Activated T-cell treated with anti-CD3 and anti-CD28 coated beads for 48 hours (primary cell): ENCODE results near the gene MRGPRF.

Experiments
- DNase-seq: peaks from one replicate; pipeline ENCODE4 v3.0.0-alpha.2; 2020; ENCODE audit warnings: low read depth

MRGPRF gene, protein sequence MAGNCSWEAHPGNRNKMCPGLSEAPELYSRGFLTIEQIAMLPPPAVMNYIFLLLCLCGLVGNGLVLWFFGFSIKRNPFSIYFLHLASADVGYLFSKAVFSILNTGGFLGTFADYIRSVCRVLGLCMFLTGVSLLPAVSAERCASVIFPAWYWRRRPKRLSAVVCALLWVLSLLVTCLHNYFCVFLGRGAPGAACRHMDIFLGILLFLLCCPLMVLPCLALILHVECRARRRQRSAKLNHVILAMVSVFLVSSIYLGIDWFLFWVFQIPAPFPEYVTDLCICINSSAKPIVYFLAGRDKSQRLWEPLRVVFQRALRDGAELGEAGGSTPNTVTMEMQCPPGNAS

DNA sequence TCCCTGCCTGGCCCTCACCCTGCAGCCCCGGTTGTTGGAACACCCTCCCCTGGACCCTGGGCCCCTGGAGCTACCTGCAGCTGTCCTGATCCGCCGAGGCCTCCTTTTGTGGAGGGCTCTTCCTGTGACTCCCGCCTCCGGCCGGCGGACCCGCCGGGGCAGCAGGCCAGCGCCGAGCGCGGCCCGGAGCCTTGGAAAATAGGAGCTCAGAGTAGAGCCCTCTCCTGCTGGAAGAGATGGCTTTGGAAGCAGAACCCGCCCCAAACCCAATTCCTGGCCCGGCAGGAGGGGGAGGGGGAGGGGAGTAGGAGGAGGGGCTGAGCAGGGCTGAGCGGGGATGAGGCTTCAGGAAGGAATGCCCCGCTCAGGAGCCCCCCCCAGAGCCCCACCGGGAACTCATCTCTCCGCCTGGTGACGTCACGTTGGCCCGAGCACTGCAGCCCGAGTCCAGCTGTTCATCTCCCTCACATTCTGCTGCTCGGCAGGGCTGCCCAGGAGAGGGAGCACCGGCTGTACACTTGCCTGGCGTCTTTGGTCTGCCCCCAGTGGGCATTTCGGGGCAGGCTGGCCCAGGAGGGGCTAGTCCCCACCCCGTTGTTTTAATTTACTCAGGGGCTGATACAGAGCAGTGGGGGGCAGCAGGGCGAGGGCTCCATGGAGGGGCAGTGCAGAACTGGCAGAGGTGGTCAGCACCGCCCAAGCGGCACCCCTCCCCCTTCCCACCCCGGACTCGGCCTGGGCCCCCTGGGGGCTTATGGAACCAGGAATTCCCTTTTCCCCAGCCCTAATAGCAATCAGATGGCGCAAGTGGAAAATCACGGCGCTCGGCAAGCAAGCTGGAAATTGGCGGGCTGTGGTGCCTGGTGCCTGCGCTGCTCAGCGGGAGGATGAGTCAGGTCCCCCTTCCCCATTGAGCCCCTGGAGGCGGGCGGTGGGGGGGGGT is at the start of gene MRGPRF:
MRGPRF (minus strand) TSS at position 238 of the 943 bp plus-strand sequence. CDS start 3,345 bp downstream, outside the sequence.
- DNase-seq = no peak

DNA sequence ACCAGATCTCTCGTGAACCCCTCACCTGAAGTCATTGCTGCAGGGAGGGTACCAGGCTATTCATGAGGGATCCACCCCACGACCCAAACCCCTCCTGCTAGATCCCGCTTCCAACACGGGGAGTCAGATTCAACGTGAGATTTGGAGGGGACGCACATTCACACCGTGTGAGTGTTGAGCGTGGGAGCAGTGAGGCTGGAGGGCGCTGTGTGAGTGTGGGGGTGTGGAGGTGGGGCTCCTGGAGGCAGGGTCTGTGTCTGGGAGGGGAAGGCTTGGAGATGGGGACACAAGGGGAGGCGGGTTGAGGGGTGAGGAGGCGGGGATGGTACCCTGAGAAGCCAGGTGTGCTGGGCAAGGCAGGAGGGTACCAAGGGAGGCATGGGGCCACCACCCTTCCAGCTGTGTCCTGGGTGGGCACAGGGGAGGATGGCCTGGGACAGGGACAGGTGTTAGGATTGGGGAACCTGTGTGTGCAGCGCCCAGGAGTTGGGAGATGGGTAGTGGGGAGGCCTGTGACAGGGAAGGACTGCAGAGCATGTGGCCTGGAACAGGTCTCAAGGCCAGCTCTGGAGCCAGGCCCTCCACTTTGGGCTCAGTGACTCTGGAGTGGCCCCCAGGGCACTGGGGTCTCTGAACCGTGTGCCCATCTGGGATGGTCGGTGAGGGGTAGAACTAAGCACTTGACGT is 49.3 kb upstream of the MRGPRF start:
- DNase-seq = no peak

DNA sequence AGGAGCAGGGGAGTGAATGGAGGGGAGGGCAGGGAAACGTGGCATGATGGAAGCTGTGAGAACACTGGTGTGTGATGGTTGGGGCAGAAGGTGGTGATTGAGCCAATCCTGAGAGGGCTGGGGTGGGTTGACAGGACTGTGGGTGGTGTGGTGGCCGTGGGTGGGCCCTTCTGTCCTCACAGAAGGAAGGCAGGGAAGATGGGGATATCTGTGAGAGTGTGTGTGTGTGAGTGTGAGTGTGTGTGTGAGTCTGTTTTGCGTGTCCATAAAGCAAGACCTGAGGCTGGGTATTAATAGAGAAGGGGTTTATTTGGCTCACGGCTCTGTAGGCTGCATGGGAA is 48.6 kb upstream of the MRGPRF start:
- no peak for DNase-seq

DNA sequence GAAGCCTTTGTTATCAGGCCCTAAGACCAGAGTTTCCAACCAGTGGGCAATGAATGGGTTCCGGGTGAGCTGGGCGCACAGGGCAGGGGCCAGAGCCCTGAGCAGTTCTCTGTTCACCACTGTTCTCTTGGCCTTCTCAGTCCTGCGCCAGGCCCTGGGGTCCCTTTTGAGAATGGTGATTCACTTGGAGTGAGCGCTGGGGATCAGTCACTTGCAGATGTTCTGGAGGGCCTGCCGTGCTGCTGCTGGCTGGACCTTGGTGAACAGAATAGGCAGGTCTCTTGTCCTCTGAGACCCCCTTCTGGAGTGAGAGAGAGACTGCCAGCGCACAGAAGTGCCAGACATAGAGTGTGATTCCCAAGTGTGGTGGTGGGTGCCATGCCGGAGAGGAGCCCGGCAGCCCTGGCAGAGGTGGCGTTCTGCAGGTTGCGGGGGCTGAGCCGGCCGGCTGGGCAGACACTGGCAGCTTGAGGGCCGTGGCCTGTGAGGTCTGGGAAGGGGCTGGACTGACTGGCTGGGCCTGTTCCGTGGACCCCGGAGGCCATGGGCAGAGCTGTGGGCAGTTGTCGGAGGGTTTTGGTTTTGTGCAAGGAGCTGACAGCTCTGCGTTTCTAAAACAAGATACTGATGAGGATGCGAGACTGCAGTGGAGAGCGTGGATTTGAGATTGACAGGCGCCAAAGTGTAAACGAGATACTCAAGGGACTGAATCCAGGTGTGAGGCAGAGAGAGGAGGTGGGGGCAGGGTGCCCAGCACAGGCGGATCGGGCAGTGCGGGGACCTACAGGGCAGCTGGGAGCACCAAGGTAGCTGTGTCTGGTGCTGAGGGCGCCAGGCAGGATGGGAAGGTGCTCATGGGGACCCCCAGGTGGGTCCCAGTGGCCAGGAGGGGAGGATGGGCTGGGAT is 48.0 kb upstream of the MRGPRF start:
- DNase-seq = no peak

DNA sequence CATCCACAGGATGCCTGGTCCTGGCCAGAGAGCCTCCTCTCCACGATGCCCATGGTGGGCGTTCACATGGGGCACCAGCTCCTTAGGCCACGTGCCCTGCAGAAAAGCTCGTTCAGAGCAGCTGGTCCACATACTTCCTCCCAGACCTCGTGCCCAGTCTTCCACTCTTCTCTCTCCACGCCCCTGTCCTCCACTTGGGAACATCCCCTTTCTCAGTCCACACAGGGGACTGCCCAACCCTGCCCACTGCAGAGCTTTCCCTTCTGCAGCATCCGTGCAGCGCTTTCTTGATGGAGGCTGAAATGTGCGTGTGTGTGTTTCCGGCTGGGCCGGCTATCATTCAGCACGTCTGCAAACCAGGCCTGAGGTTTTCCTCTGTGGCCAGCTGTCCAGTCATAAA is 46.9 kb upstream of the MRGPRF start:
- DNase-seq = no peak

DNA sequence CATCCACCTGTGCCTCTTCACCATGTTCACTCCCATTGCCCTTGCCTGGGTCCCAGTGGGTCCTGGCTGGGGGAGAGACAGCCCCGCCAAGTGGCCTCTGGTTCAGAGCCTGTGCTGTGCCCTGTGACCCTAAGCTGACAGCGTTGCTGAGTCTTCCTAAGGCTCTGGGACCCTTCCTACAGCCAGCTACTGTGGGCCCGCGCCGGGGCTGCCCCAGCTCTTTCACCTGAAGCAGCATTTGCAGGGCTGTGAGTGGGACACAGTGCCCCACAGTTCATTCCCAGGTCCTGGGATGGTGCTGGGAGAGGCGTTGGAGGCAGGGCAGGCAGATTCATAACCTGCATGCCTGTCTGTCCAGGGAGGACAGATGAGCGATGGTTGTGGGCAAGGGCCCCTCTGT is 46.4 kb upstream of the MRGPRF start:
- no peak for DNase-seq

DNA sequence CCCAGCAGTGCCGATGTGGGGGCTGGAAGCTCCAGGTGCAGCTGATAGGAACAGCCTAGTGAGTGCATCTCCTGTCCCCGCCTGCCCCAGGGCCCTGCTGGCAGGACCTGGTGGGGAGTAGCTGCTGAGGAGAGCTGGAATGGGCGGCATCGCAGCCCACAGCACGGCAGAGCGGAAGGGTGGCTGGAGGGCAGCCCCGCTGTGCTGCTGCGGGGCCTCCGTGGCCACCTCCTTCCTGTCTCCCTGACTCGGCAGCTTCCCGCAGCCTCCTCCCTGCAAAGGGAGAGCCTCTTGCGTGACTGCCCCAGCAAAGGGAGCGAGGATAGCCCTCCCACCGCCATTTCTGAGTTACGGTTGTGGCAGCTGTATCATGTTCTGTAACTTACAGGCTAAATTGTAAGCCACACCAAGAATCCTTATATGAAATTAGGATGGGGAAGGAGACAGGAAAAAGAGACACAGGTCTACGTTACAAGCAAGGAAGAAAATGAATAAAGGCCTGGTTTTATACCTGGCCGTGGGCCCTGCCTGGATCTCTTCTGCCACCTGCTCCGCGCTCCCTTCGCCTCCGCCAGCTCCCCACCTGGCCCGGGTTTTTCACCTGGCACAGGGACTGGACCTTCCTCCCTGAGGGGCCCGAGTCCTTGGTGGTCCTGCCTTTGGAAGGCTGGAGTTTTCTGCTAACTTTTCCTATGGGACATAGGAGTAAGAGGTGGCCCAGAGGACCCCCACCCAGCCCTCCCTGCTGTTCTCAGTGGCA is 45.6 kb upstream of the MRGPRF start:
- no peak for DNase-seq

DNA sequence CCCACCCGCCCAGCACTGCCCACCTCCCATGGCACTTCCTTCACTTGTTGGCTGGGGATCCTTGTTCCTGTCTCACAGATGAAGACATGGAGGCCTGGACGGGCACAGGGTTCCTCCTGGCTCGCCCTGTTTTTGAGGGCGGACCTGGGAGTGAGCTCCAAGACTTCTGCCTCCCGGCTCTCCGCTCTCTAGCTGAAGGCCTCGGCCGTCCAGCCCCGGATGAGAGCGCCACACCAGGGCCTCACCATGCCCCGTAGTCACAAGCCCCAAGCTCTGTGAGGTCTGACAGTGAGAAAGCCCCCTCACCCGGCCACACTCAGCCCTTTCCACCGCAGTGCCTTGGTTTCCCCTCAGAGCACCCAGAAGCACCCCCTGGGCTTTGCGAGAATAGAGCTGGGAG is 44.8 kb upstream of the MRGPRF start:
- no peak for DNase-seq

DNA sequence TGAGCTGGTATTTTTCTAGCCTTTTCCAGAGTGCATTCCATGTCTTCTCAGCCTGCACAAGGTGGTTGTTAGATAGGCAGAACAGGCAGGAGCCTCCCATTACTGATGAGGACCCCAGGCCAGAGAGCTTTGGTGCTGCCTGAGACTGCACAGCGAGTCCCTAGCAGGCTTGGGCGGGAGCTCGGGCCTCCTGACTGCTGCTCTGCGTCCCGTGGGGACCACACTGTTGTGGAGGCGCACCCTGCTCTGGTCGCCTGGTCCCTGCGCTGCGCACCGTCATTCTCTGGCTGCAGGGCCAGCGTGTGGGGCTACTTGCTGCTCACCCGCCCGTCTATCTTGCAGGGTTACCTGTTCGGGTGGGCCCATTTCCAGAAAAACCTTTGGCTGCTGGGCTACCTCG is 44.2 kb upstream of the MRGPRF start:
- DNase-seq = no peak

DNA sequence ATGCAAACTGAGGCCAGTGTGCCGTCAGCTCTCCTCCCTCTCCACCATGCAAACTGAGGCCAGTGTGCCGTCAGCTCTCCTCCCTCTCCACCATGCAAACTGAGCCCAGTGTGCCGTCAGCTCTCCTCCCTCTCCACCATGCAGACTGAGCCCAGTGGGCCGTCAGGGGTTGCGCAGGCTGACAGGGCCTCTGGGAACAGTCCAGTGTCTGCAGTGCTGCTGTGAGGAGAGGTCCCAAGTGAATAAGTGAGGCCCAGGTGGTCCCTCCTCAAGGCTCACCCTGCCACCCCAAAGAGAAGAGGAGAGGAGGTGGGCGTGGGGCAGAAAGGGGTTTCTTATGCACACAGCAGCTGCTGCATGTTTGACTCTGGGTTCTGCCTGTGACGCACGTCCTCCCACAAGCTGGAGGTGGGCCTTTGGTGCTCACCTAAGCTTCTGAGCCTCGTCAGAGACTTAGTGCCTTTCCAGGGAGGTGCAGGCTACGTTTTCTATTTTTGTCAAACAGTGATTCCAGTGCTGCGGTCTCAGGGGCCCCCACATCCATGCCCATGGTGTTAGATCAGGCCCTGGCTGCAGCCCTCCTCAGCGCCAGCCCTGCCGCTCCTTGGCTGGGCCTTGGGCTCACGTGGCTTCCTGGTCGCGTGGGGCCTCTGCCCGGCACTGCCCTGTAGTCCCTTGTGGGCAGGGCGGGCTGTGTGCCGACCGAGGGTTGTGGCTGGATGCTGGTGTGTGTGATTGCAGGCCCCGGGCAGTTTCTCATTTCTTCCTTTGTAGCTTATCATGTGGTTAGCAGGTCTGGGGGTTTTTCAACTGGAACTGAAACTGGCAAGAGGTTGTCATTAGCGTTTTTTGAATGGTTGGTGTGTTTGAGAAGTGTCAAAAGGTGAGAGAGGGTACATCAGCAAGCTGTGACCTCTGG is 42.8 kb upstream of the MRGPRF start:
- DNase-seq = peak; percentile 12

DNA sequence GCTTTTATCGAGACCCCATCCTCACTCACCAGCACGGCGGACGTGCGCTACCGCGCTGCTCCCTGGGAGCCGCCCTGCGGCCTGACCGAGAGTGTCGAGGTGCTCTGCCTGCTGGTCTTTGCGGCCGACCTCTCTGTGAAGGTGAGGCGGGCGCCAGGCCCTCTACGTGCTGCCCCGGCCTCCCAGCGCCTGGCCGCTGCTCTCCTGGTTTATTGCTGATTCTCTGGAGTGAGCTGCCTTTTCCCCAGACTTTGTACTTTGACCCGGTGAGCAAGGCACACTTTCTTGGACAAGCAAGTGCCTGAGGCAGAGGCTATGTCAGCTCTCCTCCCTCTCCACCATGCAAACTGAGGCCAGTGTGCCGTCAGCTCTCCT is 42.2 kb upstream of the MRGPRF start:
- no peak for DNase-seq

DNA sequence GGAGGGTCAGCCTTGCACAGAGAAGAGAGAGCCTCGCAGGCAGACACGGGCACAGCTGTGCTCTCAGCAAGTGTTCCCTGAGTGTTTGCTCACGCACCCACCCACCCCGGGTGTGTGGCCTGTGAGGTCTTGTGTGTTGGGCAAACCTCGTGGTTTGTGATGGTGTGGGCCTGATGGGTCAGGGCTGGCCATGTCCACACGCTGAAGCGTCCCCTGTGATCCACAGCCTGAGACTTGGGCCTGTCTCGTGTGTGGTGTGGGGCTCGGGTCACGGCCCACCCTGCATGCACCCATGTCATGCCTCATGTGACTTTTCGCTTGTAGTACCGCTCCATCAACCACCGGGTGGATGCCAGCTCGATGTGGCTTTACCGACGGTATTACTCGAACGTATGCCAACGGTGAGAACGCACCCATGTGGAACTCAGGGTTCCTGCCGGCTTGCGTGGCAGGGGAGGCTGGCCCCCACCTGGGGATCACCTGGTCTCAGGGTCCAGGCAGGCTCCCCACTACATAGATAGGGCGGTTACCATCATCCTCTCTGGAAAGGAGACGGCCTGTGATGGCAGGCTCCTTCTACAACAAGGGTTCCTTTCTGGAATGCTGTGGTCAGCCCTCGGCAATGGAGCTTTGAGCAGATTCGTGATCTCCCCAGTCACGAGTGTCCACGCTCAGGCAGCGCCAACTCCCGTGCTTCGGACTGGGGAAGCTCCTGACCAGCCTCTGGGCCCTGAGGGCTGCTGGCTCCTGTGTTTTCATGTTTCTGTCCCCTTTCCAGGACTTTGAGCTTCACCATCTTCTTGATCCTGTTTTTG is 41.6 kb upstream of the MRGPRF start:
- DNase-seq = no peak

DNA sequence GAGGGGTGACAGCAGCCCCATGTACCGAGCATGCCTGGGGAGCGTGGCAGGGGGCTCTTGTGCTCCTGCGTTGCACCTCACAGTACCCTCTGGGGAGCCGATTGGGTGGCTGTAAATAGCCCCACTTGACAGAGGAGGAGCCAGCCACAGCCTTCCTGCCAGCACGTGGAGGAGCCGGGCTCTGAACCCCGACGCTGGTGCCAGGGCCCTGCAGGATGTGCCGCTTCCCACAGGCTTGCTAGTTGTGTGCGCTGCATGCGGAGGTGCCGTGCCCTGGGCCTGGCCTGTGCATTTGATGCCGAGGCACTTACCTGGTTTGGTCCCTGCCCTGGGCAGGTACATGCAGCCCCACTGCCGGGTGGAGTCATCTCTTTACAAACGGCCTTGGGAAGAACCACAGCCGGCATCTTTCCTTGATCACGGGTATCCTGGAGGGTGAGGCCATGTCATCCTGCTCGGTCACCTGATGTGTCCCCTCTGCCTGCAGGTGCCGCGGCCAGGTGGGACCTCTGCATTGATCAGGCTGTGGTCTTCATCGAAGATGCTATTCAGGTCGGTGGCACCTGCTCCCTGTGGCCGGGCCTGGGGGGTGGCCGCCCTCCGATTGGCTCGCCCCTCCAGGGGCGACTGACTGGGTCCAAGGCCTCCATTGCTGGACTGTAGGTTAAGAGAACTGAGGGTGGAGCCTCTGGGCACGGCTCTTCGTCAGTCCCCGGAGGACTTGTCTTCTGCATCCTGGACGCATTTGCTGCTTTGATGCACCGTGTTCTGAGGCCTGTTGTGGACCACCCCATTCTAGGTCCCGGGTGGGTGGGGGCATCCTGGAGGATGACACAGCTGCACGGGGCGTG is 40.7 kb upstream of the MRGPRF start:
- no peak for DNase-seq

DNA sequence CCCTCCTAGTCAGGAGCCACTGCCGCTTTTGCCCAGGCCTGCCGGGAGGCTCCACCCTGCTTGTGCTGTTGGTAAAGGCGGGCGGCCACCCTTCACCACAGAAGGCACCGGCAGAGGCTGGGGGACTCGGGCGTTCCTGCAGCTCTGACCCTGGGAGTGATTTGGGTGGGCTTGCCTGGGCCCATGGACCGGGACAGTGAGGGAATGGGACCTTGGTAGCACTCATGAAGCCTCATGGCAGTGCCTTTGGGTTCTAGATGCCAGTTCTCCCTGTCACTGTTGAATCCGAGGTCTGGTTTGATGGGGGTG is 40.1 kb upstream of the MRGPRF start:
- DNase-seq = no peak

DNA sequence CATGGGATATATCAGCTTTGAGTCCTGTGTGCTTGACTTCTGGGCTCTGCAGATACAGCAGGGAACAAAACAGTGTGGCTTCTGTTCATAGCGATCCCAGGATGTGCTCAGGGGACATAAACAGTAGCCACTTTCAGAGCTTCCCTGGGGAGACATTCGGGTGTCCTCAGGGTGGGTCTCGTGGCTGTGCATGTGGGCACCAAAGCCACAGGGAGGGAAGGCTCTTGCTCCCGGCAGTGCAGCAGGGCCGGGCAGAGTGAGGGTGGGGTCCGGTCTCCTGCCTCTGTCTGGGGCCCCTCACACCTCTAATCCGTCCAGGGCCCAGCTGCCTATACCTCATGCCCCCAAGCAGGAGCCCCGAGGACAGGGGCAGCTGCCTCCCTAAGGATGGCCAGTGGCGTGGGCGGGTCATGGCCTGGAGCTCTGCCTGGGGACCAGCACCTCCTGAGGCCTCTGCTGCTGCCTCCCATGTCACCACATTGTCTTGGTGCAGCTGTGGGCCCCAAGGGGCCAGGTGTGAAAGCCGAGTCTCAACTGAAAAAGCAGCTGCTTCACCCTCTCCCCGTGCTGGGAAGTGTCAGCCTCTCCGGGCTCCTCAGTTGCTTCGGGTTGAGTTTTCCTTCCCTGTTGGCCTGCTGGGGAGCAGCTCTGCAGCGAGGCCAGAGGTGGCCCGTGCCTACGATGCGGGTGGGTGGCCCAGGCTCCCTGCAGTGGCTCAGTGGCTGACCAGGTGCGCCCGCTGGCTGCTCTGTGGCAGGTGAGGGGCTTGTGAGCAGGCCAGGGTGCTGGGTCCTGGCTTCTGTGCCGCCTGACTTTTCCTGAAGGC is 39.5 kb upstream of the MRGPRF start:
- DNase-seq = no peak

DNA sequence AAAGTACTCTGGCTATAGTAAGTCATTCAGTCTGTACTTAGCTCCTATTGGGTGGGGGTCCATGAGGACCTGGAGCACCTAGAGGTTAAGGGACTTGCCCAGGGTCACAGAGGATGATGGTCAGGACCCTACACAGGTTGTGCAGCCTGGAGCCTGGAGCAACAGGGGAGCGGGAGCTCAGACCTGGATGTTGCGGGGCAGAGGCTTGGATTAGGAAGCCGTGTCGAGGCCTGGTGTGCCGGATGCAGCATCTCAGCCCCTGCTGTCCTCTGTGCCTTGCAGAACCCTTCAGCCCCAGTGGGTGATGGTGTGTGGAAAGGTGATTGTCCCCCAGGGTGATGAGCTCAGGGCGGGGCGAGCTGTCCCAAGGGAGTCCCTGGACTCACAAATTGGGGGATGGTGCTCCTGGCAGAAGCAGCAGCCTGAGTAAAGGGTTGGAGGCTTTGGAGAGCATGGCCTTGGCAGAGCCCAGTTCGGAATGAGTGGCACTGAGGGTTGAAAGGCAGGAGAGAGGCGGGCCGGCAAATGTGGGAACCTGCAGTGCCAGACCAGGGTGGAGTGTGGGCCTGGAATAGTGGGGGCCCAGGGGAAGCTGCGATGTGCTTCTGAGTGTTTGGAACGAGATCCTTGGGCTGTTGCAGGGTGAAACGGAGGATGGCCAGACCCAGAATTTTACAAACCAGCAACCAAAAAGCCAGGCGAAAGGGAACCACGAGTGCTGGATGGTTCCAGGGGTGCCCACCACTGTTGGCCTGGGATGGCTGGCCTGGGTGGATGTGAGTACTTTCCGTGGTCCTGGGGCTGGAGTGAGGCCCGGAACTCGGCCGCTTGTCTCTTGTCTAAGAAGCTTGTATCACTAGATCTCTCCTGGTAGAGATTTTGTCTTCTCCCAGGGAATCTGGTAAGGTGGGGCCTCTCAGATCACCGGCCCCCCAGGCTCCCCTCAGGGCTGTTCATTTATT is 38.6 kb upstream of the MRGPRF start:
- no peak for DNase-seq
